Measurements from ENCODE around the gene GPR68.

GRCh38 chr14:91195881-91196280 lies 48.6 kb downstream of the GPR68 start:
- TF ChIP-seq CTCF (IDR thresholded peaks at IDR 0.05) (no peak), POLR2A (IDR thresholded peaks at IDR 0.05) (no peak)

Measured in vagina (tissue), 2 donors.